GM19455 (cell line): Measurements from ENCODE around the gene THSD1.
"Not testable (repeated sequence)": the region's sequence is repeated elsewhere in the genome, so short reads cannot be mapped to it uniquely, and the experiment has no call there.

ENCODE experiments used
- ATAC-seq: cut with Tn5 transposase; IDR thresholded peaks from one replicate; pipeline ENCODE4 v1.9.1; 2021; ENCODE audit not compliant: unreplicated experiment

THSD1 gene

DNA sequence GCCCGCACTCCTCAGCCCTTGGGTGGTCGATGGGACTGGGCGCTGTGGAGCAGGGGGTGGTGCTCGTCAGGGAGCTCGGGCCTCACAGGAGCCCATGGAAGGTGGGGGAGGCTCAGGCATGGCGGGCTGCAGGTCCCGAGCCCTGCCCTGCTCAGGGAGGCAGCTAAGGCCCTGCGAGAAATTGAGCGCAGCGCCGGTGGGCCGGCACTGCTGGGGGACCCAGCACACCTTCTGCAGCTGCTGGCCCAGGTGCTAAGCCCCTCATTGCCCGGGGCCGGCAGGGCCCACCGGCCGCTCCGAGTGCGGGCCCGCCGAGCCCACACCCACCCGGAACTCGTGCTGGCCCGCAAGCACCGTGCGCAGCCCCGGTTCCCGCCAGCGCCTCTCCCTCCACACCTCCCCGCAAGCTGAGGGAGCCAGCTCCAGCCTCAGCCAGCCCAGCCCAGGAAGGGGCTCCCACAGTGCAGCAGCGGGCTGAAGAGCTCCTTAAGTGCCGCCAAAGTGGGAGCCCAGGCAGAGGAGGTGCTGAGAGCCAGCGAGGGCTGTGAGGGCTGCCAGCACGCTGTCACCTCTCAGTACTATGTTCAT is 2.2 kb upstream of the THSD1 start:
- not testable (repeated sequence) for ATAC-seq

DNA sequence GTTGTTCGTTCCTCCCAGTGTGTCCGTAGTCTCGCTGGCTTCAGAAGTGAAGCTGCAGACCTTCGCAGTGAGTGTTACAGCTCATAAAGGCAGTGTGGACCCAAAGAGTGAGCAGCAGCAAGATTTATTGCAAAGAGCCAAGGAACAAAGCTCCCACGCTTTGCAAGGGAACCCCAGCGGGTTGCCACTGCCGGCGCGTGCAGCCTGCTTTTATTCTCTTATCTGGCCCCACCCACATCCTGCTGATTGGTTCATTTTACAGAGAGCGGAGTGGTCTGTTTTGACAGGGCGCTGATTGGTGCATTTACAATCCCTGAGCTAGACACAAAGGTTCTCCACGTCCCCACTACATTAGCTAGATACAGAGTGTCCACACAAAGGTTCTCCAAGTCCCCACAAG is 1.5 kb upstream of the THSD1 start:
- not testable (repeated sequence) for ATAC-seq

DNA sequence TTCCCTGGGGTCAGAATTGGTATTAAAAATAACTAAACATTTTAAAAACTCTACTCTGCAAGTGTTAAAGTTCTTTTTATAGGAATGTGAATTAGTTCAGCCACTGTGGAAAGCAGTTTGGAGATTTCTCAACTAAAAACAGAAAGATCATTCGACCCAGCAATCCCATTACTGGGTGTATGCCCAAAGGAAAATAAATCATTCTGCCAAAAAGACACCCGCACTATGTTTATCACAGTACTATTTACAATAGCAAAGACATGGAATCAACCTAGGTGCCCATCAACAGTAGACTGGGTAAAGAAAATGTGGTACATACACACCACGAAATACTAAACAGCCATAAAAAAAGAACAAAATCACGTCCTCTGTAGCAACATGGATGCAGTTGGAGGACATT is 657 bp upstream of the THSD1 start:
- no peak for ATAC-seq

DNA sequence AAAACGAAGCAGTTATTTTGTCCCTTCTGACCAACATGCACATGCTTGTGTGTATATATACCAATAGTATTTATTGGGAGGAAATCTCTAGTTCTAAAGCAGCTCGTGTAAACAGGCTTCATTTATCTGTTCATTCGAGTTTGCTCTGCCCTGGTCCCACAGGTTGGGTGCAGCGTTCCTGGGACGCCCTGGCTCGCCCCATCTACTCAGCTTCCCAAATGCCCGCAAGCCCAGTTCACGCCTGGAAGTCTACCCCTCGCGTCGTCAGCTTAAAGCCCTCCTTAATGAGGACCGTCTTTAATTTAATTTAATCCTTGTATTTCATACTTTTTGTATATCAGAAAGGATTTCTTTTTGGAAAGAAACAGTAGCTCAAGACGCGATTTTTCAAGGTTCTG is 604 bp downstream of the THSD1 start:
- no peak for ATAC-seq

DNA sequence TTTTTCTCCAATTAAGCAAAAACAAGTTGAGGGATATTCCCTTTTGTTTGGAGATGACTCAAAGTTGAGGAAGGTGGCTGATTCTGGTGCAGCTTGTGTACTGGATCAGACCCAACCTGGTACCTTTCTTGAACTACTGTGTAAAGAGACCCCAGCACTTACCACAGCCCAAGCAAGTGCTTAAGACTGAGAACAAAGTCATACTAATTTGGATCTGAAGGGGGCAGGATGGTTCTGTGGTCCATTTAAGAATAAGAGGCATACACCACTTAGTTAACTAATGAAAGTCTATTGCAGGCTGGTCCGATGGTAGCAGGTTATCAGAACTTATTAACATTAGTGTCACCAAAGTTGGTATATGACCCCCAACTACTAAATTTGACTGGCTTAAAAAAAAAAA is 6.3 kb downstream of the THSD1 start:
- ATAC-seq = no peak

DNA sequence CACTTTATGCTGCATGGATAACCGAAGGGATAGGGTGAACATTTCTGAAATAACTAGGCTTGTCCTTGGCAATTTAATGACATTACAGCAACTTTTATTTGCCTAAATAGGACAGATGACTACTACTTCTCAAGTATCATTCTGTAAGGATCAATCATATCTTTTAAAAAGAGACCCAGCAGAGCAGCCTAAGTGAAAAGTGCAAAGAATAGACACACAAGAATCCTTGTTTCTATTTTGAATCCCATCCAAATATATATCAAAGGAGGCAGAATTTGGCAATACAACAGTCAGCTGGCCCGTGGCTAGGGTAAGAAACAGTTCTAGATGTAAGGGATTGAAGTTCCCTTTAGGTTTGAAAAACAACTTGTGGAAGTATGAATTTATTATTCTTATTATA is 6.9 kb downstream of the THSD1 start:
- no peak for ATAC-seq

DNA sequence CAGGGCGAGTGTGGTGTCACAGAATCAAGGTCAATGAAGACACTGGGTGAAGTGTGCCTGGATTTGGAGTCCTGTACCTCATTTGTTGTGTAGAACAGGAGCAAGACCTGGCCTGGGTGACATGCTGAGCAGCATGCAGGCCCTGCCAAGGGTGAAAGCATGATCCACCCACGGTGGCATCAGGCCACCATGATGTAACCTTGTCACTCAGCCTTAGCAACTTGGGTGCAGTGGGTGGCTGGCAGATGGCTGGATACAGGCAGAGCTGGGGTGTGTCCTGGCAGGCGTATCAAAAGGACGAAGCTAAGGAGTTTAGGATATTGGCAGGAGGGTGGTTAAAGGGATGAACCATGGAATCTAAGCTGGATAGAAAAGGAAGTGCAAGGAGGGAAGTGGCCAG is 10.3 kb downstream of the THSD1 start:
- ATAC-seq = no peak

DNA sequence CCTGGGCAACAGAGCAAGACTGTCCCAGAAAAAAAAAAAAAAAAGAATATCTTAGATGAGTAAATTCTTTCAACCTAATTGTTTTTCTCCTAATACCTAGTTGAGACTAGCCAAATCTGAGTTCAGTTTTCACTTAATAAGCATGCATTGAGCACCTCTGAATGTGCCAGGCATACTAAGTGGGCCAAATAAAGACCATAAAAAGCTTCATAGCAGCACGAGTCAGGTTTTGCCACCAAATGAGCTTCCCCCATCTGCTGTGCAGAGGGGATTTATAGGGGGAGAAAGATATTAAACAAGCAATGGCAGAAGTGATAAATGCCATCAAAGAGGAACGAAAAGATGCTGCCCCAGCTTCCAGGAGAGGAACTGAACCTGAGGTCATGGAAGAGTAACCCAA is 11.4 kb downstream of the THSD1 start:
- no peak for ATAC-seq

DNA sequence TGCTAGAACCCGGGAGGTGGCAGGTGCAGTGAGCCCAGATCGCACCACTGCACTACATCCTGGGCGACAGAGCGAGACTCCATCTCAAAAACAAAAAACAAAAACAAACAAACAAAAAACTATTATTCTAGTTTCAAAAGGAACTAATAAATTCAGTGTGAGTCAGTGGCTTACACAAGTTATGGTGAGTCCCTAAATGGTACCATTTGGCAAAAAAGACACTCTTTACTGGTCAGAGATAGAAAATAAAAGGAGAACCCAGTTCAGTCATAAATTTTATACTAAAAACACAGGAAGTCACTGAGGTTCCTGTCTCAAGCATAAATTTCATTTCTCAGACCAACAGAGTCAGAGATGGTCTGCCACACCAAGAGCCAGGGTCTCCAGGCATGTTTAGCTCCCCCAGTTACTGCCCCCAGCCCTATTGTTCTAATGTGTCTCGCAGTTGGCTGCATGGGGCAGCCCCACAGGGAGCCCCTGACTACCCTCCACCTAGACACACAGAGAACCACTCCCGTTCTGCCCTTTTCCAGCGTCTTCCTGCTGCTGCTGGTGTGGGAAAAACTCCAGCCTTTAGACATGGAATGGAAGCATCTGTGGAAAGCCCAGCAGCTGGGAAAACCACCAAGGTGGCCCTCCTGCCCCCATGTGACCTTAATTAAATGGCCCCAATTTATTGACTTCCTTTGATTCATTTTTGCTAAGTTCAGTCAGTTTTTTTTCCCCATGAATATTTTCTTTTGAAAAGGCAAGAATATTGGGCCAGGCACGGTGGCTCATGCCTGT is 12.2 kb downstream of the THSD1 start:
- ATAC-seq = no peak

DNA sequence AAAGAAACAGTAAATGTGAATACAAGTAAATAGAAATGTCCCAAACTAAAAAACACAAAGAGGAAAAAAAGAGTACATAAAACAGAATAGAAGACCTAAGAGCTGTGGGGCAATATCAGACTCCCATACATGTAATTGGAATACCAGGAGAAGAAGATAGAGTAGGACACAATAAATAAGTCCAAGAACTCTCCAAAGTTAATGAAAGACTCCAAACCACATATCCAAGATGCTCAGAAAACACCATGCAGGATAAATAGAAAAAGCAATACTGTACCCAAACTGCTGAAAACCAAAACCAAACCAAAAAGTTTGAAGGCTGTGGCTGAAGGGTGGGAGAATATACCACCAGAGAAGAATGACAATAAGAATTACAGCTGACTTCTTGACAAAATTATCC is 18.3 kb downstream of the THSD1 start:
- ATAC-seq = no peak

DNA sequence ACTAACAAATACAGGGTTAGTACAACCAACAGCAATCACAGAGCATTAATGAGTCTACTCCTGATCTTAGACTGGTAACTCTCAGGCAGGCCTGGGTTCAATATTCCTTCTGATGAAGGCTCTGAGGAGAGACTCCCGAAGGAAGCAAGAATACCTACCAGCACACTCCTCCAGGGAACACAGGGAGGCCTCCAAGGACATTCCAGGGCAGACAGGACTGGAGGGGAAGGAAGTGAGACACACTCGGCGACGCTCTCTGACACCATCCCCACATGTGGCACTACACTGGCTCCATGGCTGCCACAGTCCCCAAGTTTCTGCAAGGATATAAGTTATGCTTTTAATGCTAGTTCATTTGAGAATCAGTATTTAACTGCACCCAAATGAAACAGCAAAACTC is 20.1 kb downstream of the THSD1 start:
- no peak for ATAC-seq

DNA sequence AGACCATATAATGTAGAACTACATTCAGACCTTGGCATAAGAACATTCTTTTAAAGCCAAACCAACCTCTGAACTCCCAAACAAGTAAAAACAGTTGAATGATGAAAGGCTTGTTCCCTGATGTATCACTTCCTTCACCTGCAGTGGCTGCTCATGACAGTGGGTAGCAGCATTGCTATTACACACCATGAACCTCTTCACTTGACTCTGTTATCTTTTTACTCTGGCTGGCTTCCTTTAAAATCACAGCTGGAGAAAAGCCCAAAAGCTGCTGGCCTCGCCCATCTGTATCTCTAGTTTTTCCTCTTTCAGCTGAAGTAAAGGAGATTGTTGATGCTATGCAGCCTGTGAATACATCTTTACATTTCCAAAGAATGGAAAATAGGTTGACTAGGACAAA is 22.6 kb downstream of the THSD1 start:
- ATAC-seq = no peak

DNA sequence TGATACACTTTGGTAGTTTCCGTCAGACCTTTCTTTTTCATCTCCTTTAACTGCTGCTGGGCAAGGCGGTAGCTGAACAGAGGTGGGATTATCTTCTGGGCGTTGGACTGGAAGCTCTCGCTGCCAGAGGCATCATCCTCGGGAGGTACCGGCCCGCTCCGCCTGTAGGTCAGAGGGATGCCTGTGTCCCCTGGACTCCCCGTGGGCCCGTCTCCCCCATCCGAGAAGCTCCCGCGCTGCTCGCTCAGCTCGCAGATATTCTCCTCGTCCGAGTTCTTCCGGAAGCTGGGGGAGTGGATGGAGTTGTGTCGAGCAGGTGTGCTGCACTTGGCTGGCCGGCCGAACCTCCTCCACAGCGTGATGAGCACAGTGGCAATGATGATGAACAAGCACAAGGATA is 27.7 kb downstream of the THSD1 start:
- ATAC-seq = no peak

DNA sequence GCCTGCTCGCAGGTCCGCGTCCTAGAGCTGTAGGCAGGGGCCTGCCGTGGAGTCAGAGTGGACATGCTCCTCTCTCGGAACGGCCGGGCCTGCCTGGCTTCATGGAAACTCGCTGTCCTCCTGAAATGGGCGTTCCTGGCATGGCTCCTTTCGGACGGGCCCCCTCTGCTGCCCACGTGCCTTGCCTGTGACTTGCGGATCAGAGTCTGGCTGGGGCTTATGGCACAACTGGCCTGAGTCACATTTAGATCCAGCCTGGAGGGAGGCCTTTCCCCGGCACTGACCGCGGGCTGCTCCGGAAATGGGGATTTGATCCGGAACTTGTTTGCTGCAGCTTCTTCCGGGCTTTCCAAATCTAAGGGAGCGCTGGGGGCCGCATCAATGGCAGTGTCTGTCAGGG is 28.1 kb downstream of the THSD1 start:
- no peak for ATAC-seq

DNA sequence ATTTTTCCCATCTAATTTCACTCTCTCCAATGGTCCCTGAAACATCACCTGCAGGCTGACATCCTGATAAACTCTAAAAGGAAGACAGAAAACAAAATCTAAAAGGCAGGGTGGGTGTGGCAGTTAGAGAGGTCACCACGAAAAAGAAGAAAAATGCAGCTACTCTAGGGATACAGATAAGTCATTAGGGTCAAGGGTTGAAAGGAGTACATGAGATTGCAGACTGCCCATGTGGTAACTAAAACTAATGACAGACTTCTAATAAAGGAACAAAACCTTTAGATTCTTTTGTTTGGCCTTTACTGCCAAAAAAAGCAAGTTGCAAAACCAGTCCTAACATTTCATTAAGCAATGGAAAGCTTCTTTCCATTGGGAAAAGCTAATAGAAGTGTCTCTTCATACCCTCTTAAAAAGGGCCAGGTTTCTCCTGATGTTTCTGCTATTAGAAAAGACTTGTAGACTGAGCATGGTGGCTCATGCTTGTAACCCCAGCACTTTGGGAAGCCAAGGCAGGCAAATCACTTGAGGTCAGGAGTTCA is 31.0 kb downstream of the THSD1 start:
- no peak for ATAC-seq

DNA sequence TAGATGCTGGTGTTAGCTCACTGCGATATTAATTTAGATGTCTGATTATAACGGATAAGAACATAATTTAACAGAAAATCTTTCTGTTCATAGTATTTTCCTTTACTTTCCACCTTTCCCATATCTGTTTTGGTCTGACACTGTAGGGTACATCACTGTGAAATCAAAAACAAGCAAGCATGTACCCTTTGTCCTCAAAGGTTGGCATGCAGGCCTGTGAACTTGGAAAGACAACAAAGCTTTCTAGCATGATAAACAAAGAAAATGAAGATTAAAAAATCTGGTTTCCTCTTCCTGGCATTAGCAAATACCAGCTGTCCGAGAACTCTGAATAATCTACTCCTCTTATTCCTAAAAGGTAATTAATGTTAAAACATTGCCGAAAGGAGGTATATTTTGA is 31.6 kb downstream of the THSD1 start:
- ATAC-seq = no peak

DNA sequence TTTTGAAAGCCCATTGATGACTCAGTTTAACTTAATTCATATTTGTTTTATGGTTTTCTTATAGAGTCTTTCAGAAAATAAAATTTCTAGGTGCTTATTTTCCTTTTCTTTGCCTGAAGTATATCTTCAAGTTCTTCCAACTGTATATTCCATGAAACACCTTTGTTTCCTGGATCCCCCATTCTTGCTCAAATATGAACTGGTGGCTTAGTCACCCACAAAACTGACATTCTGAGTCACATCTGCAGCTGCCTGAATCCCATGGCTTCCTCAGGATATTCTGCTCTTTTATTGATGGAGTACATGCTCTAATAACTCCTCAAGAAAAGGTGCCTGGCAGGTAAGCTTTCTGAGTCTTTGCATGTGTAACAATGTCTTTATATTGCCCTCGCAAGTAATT is 32.7 kb downstream of the THSD1 start:
- not testable (repeated sequence) for ATAC-seq

DNA sequence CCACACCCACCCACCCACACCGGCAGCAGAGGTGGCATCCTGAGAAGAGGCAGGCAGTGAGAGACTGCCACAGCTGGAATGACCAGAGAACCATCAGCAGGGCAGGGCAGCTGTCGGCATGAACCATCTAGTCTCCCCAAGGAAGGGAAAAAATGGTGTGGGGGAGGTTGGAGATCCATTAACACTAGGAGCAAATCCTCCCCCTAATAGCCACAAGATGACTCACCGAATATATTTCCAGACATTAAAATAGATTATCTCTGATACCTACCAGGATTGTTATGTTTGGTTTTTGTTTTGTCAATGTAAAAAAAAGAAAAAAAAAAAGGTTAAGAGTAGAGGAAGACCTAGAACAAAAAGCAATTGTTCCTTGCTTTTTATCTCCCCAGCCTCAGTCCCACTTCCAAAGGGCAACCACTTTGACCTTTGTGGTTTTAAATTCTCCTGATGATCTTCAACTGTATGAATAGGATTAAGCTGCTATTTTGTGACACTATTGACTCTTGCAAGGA is 34.2 kb downstream of the THSD1 start:
- no peak for ATAC-seq

DNA sequence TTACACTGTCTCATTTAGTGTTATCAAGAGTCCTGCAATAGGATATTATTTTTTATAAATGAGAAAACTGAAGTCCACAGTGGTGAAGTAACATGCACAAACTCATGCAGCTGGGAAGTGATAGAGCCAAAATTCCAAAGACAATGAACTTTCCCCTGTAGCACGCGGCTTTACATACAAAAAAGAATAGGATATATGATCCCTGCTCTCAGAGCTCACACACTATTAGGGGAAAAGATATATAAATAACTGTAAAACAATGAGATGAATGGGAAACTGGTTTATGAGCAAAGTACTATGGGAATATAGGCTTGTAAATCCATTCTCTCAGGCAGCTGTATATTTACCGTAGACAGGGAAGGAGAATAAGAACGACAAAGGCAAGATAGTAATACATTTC is 39.7 kb downstream of the THSD1 start:
- no peak for ATAC-seq

DNA sequence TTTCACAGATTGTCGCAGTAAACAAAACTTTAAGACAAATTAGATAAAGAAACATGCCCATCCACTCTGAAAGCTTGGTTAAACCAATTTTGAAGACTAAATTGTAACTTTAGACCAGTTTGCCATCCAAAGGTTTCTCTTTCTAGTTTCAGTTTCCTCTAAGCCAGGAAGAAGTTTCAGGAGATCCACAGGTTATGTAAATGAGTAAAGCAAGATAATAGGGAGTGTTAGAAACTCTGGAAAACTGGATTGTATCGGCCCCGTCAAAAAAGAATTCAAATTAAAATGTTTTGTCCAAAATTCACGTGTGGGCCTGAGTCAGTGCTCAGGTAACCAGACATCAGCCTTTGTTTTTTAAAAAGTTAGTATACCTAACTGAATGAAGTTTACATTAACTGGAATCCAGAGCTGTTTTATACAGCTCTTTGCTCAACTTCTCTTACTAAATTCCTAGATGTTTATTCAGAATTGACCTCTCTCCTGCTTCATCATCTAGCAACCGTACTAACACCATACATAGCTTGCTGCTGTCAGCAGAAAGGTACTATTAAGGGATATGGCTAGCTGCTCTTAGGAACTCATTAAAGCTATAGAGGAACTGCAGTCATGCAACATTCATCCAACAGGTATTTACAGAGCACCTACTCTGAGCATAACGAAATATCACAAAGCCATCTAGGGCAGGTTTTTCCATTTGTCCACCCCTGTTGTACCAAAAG is 43.6 kb downstream of the THSD1 start:
- not testable (repeated sequence) for ATAC-seq

DNA sequence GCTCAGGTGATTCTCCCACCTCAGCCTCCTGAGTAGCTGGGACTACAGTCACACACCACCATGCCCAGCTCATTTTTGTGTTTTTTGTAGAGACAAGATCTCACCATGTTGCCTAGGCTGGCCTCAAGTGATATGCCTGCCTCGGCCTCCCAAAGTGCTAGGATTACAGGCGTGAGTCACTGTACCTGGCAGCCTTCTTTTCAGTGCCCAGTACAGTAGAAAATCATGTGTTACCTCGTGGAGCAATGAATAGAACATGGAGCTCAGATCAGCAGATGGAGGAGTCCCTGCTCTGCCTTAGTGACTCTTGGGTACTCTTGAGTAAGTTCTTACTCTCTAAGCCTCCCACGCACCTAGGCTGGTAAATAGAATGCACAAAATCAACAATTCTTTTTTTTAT is 44.7 kb downstream of the THSD1 start:
- no peak for ATAC-seq

DNA sequence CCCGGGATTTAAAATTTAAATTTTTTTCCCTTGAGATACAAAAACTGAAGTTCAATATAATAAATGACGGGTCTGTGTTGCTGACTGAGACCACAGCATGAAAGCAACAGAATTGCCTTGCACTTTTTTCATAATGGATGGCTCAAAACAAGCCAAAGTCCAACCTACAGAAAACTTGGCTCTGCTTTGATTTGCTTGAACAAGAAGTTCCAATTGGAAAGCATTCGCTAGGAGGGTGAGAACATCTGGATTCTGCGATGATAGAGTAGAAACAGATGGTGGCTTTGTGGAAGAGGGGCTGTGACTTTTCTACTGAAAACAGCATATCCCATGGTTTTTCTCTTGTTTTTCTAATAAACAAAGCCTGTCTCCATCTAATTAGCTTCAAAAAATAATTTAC is 46.4 kb downstream of the THSD1 start:
- ATAC-seq = no peak
